Measurements from ENCODE around the gene SPRN. TPM values are rescaled to one million over a fixed set of nuclear protein-coding genes. Genes with fewer than 3 reads are reported as not detected.

Gene SPRN
- total RNA-seq, 2 experiments from 2014 or later, result not detected

- POLR2A ChIA-PET, result interaction anchor here (1.0 kb wide), 1 partner anchor 8 kb away, joined by 3 read pairs; no protein-coding TSS in a partner anchor
- ATAC-seq, result no peak
- CTCF ChIA-PET, result interaction anchor here (1.6 kb wide), 1 partner anchor 13 kb away, joined by 8 read pairs; no protein-coding TSS in a partner anchor
- DNase-seq, result no peak
- H3K36me3 Mint-ChIP-seq (ENCODE audit: low read depth), result peaks cover 22% of the 10 kb centered on the region
- no peaks in the 10 kb centered on the region for H3K27me3 Mint-ChIP-seq
- no peak overlapping the region for H3K4me3 Mint-ChIP-seq
- no peak for TF ChIP-seq CTCF (IDR thresholded peaks at IDR 0.05)
- no peaks in the 10 kb centered on the region for H3K4me1 Mint-ChIP-seq (ENCODE audit: low read depth)
- H3K27ac Mint-ChIP-seq, result no peak overlapping the region
- intact Hi-C loops (cut with micrococcal nuclease), result no loop called here
- H3K9me3 Mint-ChIP-seq, result peaks cover 28% of the 10 kb centered on the region
These were observed 26.9 kb upstream of the SPRN start for GRCh38 chr10:133451346-133451745.

GRCh38 chr10:133448120-133448519 is 23.7 kb upstream of the SPRN start:
- ATAC-seq, result no peak
- CTCF ChIA-PET, result interaction anchor here (1.3 kb wide), 1 partner anchor 10 kb away, joined by 8 read pairs; no protein-coding TSS in a partner anchor
- Mint-ChIP-seq H3K4me3 (no peak overlapping the region), H3K27me3 (peaks cover 2% of the 10 kb centered on the region), H3K27ac (no peak overlapping the region), H3K36me3 (ENCODE audit: low read depth) (peaks cover 23% of the 10 kb centered on the region), H3K4me1 (ENCODE audit: low read depth) (no peaks in the 10 kb centered on the region), H3K9me3 (peaks cover 33% of the 10 kb centered on the region)
- DNase-seq, result no peak
- no peak for TF ChIP-seq CTCF (IDR thresholded peaks at IDR 0.05)
- POLR2A ChIA-PET, result no interaction called here
- intact Hi-C loops (cut with micrococcal nuclease), result no loop called here

GRCh38 chr10:133446979-133447378 is 22.6 kb upstream of the SPRN start:
- TF ChIP-seq CTCF (IDR thresholded peaks at IDR 0.05), result no peak
- Mint-ChIP-seq H3K4me3 (no peak overlapping the region), H3K9me3 (peaks cover 33% of the 10 kb centered on the region), H3K27ac (no peak overlapping the region), H3K4me1 (ENCODE audit: low read depth) (peaks cover 11% of the 10 kb centered on the region), H3K27me3 (peaks cover 2% of the 10 kb centered on the region), H3K36me3 (ENCODE audit: low read depth) (peaks cover 23% of the 10 kb centered on the region)
- ChIA-PET POLR2A (no interaction called here), CTCF (interaction anchor here (1.0 kb wide), 1 partner anchor 8 kb away, joined by 3 read pairs; no protein-coding TSS in a partner anchor)
- intact Hi-C loops (cut with micrococcal nuclease), result no loop called here
- ATAC-seq, result no peak
- no peak for DNase-seq

GRCh38 chr10:133445751-133446708 is 21.6 kb upstream of the SPRN start:
- TF ChIP-seq CTCF (IDR thresholded peaks at IDR 0.05), result no peak
- ChIA-PET POLR2A (no interaction called here), CTCF (interaction anchor here (1.4 kb wide), 1 partner anchor 9 kb away, joined by 3 read pairs; no protein-coding TSS in a partner anchor)
- intact Hi-C loops (cut with micrococcal nuclease), result no loop called here
- no peak for ATAC-seq
- Mint-ChIP-seq H3K4me1 (ENCODE audit: low read depth) (peaks cover 14% of the 10 kb centered on the region), H3K4me3 (no peak overlapping the region), H3K9me3 (peaks cover 33% of the 10 kb centered on the region), H3K36me3 (ENCODE audit: low read depth) (peaks cover 23% of the 10 kb centered on the region), H3K27ac (no peak overlapping the region), H3K27me3 (peaks cover 2% of the 10 kb centered on the region)
- no peak for DNase-seq

- CTCF ChIA-PET, result interaction anchor here (1.4 kb wide), 1 partner anchor 8 kb away, joined by 3 read pairs; no protein-coding TSS in a partner anchor
- DNase-seq (no peak), ATAC-seq (no peak)
- peaks cover 14% of the 10 kb centered on the region for H3K4me1 Mint-ChIP-seq (ENCODE audit: low read depth)
- no peak overlapping the region for H3K4me3 Mint-ChIP-seq
- no peak overlapping the region for H3K27ac Mint-ChIP-seq
- POLR2A ChIA-PET, result no interaction called here
- TF ChIP-seq CTCF (IDR thresholded peaks at IDR 0.05), result no peak
- H3K9me3 Mint-ChIP-seq, result peaks cover 33% of the 10 kb centered on the region
- intact Hi-C loops (cut with micrococcal nuclease), result no loop called here
- H3K27me3 Mint-ChIP-seq, result peaks cover 2% of the 10 kb centered on the region
- peaks cover 23% of the 10 kb centered on the region for H3K36me3 Mint-ChIP-seq (ENCODE audit: low read depth)
These were observed 20.9 kb upstream of the SPRN start for GRCh38 chr10:133445268-133445732.
